IMR-90 (cell line): ENCODE data around the gene PLXNA4. TPM values are rescaled to one million over a fixed set of nuclear protein-coding genes. Genes with fewer than 3 reads are reported as not detected.

ENCODE experiments used
- ATAC-seq: fragments of 200-7000 bp; cut with Tn5 transposase; 2 replicates; pipeline ENCODE4 v1.9.1; 2020; ENCODE audit warnings: low read depth, mild to moderate bottlenecking, moderate library complexity
- BruUV-seq: library from RNA; stranded (reverse); fragments of 400-500 nt; replicated peaks from 2 replicates; lab custom pipeline; 2021; lab: Mats Ljungman, UMichigan
- CTCF ChIA-PET: fragments of 300-600 bp; formaldehyde crosslinking; extraction: SDS; loops from one replicate; lab custom pipeline; 2021; ENCODE audit warnings: antibody characterized with exemption; lab: Yijun Ruan, JAX
- POLR2A ChIA-PET: fragments of 300-600 bp; sonication (Branson Sonifier 250); formaldehyde crosslinking; loops from one replicate; lab custom pipeline; 2022; ENCODE audit warnings: antibody characterized with exemption; ENCODE audit not compliant: unreplicated experiment; lab: Charles Lee
- DNase-seq: peaks from one replicate; pipeline ENCODE4 v3.0.0; 2013
- H2AFZ ChIP-seq: replicated peaks from 2 replicates; pipeline ENCODE3; 2013; ENCODE audit warnings: low read length, mild to moderate bottlenecking; ENCODE audit not compliant: poor library complexity
- H2AK5ac ChIP-seq: 2 replicates; pipeline ENCODE4 v1.6.1; 2013; ENCODE audit warnings: low read depth, low read length, inconsistent platforms
- H2AK9ac ChIP-seq: replicated peaks from 2 replicates; pipeline ENCODE3; 2013; ENCODE audit warnings: mild to moderate bottlenecking, low read depth, low read length, moderate library complexity; ENCODE audit not compliant: poor library complexity
- H2BK120ac ChIP-seq: 2 replicates; pipeline ENCODE4 v1.6.1; 2013; ENCODE audit warnings: low read depth, low read length, inconsistent platforms
- H2BK15ac ChIP-seq: 3 replicates; pipeline ENCODE4 v1.6.1; 2013; ENCODE audit warnings: low read depth, low read length, inconsistent platforms
- H2BK20ac ChIP-seq: 2 replicates; pipeline ENCODE4 v1.6.1; 2013; ENCODE audit warnings: low read depth, mild to moderate bottlenecking, inconsistent platforms, low read length, moderate library complexity
- H2BK5ac ChIP-seq: 2 replicates; pipeline ENCODE4 v1.6.1; 2013; ENCODE audit warnings: mild to moderate bottlenecking, low read depth, low read length, inconsistent platforms; ENCODE audit not compliant: poor library complexity, severe bottlenecking
- H3K14ac ChIP-seq: replicated peaks from 2 replicates; pipeline ENCODE4 v1.6.1; 2013; ENCODE audit warnings: low read depth, low read length, inconsistent platforms
- H3K18ac ChIP-seq: 2 replicates; pipeline ENCODE4 v1.6.1; 2013; ENCODE audit warnings: low read depth, low read length, control low read depth
- H3K23ac ChIP-seq: 2 replicates; pipeline ENCODE4 v1.6.1; 2013; ENCODE audit warnings: low read depth, low read length, inconsistent platforms
- H3K27ac ChIP-seq: 2 replicates; pipeline ENCODE4 v1.5.1; 2013; ENCODE audit warnings: mild to moderate bottlenecking, control low read depth, low read length; ENCODE audit not compliant: insufficient read depth
- H3K27me3 ChIP-seq: 2 replicates; pipeline ENCODE4 v1.6.1; 2013; ENCODE audit warnings: low read length; ENCODE audit not compliant: control insufficient read depth, insufficient read depth
- H3K36me3 ChIP-seq: 2 replicates; pipeline ENCODE4 v1.6.1; 2013; ENCODE audit warnings: low read length, mixed read lengths; ENCODE audit not compliant: control insufficient read depth, insufficient read depth
- H3K4ac ChIP-seq: 2 replicates; pipeline ENCODE4 v1.6.1; 2013; ENCODE audit warnings: low read depth, low read length, inconsistent platforms
- H3K4me1 ChIP-seq: 2 replicates; pipeline ENCODE4 v1.6.1; 2013; ENCODE audit warnings: low read length, mixed read lengths; ENCODE audit not compliant: control insufficient read depth, insufficient read depth
- H3K4me2 ChIP-seq: 2 replicates; pipeline ENCODE4 v1.6.1; 2013; ENCODE audit warnings: low read depth, mild to moderate bottlenecking, control low read depth, low read length, moderate library complexity
- H3K4me3 ChIP-seq: 2 replicates; pipeline ENCODE4 v1.5.1; 2013; ENCODE audit warnings: low read depth, mild to moderate bottlenecking, control low read depth, low read length, moderate library complexity; ENCODE audit not compliant: insufficient read depth
- H3K56ac ChIP-seq: 2 replicates; pipeline ENCODE4 v1.6.1; 2013; ENCODE audit warnings: low read length, inconsistent platforms; ENCODE audit not compliant: insufficient read depth; ENCODE audit errors: extremely low read depth
- H3K79me1 ChIP-seq, 2 experiments: 2 replicates each; pipeline ENCODE4 v1.6.1; 2013; ENCODE audit warnings: low read length in 2 of 2, inconsistent platforms in 1 of 2, low read depth in 1 of 2
- H3K9ac ChIP-seq: 2 replicates; pipeline ENCODE4 v1.6.1; 2013; ENCODE audit warnings: low read depth, low read length, control low read depth
- H3K9me1 ChIP-seq: 2 replicates; pipeline ENCODE4 v1.6.1; 2013; ENCODE audit warnings: low read length, inconsistent platforms; ENCODE audit not compliant: insufficient read depth
- H3K9me3 ChIP-seq: 2 replicates; pipeline ENCODE4 v1.6.1; 2013; ENCODE audit warnings: low read length; ENCODE audit not compliant: control insufficient read depth, insufficient read depth
- H4K20me1 ChIP-seq: 2 replicates; pipeline ENCODE4 v1.6.1; 2013; ENCODE audit warnings: low read length, inconsistent platforms; ENCODE audit not compliant: insufficient read depth
- H4K5ac ChIP-seq: 2 replicates; pipeline ENCODE4 v1.6.1; 2013; ENCODE audit warnings: mild to moderate bottlenecking, low read depth, low read length, control low read depth
- H4K8ac ChIP-seq, 2 experiments: 2 replicates each; pipeline ENCODE4 v1.6.1; 2013; ENCODE audit warnings: low read depth in 2 of 2, low read length in 2 of 2, control low read depth in 1 of 2, inconsistent platforms in 1 of 2
- H4K91ac ChIP-seq: 2 replicates; pipeline ENCODE4 v1.6.1; 2013; ENCODE audit warnings: low read depth, low read length, inconsistent platforms; ENCODE audit not compliant: insufficient read depth
- BHLHE40 ChIP-seq: fragments of 150-350 bp; IDR thresholded peaks from 2 replicates; pipeline ENCODE4 v1.6.1; 2016; ENCODE audit warnings: mild to moderate bottlenecking, low read depth, low read length
- CEBPB ChIP-seq: IDR thresholded peaks from 2 replicates; pipeline ENCODE4 v1.6.1; 2012; ENCODE audit warnings: low read depth, low read length, improper control_type of control experiment
- CHD1 ChIP-seq: IDR thresholded peaks from 2 replicates; pipeline ENCODE4 v1.6.1; 2012; ENCODE audit warnings: low read depth, low read length, improper control_type of control experiment
- CTCF ChIP-seq: conservative IDR thresholded peaks from 2 replicates; pipeline ENCODE4 v1.5.1; 2012; ENCODE audit warnings: mild to moderate bottlenecking, low read depth, low read length, improper control_type of control experiment
- FOS ChIP-seq: fragments of 150-350 bp; IDR thresholded peaks from 2 replicates; pipeline ENCODE4 v1.6.1; 2016; ENCODE audit warnings: low read depth, low read length
- MAFK ChIP-seq: IDR thresholded peaks from 2 replicates; pipeline ENCODE4 v1.6.1; 2012; ENCODE audit warnings: low read depth, low read length, improper control_type of control experiment
- MAZ ChIP-seq: IDR thresholded peaks from 2 replicates; pipeline ENCODE4 v1.6.1; 2012; ENCODE audit warnings: low read depth, mild to moderate bottlenecking, low read length, improper control_type of control experiment, moderate library complexity, borderline replicate concordance
- MXI1 ChIP-seq: IDR thresholded peaks from 2 replicates; pipeline ENCODE4 v1.6.1; 2012; ENCODE audit warnings: low read depth, mild to moderate bottlenecking, low read length, moderate library complexity, borderline replicate concordance
- NFE2L2 ChIP-seq: fragments of 150-350 bp; IDR thresholded peaks from 2 replicates; pipeline ENCODE4 v1.6.1; 2016; ENCODE audit warnings: low read depth, mild to moderate bottlenecking, low read length
- POLR2A ChIP-seq: IDR thresholded peaks from 2 replicates; pipeline ENCODE4 v1.6.1; 2012; ENCODE audit warnings: mild to moderate bottlenecking, low read depth, low read length
- RAD21 ChIP-seq: IDR thresholded peaks from 2 replicates; pipeline ENCODE4 v1.6.1; 2012; ENCODE audit warnings: low read length, improper control_type of control experiment
- RCOR1 ChIP-seq: IDR thresholded peaks from 2 replicates; pipeline ENCODE4 v1.6.1; 2012; ENCODE audit warnings: mild to moderate bottlenecking, low read length, improper control_type of control experiment; ENCODE audit not compliant: insufficient replicate concordance
- RFX5 ChIP-seq: IDR thresholded peaks from 2 replicates; pipeline ENCODE4 v1.8.0; 2012; ENCODE audit warnings: low read depth, mild to moderate bottlenecking, low read length, moderate library complexity
- SMC3 ChIP-seq: fragments of 150-350 bp; IDR thresholded peaks from 2 replicates; pipeline ENCODE4 v1.6.1; 2016; ENCODE audit warnings: low read depth, mild to moderate bottlenecking, antibody characterized with exemption, low read length, moderate library complexity
- USF2 ChIP-seq: fragments of 150-350 bp; IDR thresholded peaks from 2 replicates; pipeline ENCODE4 v1.6.1; 2017; ENCODE audit warnings: mild to moderate bottlenecking, antibody characterized with exemption, low read length, low read depth
- WGBS, 2 experiments: methylation state at CpG; one replicate each; pipeline versions ENCODE4 v1.1.5 to v1.1.7; 2013; ENCODE audit warnings: missing lambda C conversion rate in 2 of 2; ENCODE audit not compliant: insufficient read length in 1 of 2; ENCODE audit errors: extremely low coverage in 2 of 2; 5-methylcytosine and 5-hydroxymethylcytosine counted together
- dilution Hi-C: fragments of 300-500 bp; cut with HindIII; formaldehyde crosslinking; loops from one replicate; pipeline ENCODE4 v1.14.3; 2018; ENCODE audit warnings: low sequenced_read_pairs; ENCODE audit not compliant: unreplicated experiment
- in situ Hi-C: fragments of 300-500 bp; cut with MboI; formaldehyde crosslinking; loops from 3 replicates; pipeline ENCODE4 v1.14.3; 2019; ENCODE audit warnings: low sequenced_read_pairs, inconsistent platforms, mixed read lengths
- intact Hi-C: fragments of 100-400 bp; cut with micrococcal nuclease; formaldehyde crosslinking; loops from 2 replicates; pipeline ENCODE4 v1.10.0; 2022
- polyA plus RNA-seq, 3 experiments: library from polyadenylated mRNA; depleted of rRNA; stranded (reverse); fragments of >200 nt; gene quantifications; 2 replicates each; pipeline ENCODE4 v1.2.3, GENCODE V29; 2012; ENCODE audit warnings: low replicate concordance in 1 of 3
- total RNA-seq: library from RNA; depleted of rRNA; stranded (reverse); fragments of >200 nt; gene quantifications from 2 replicates; pipeline ENCODE4 v1.2.3, GENCODE V29; 2012
- TF ChIP-seq, protein P1 (sequence below): fragments of 150-350 bp; IDR thresholded peaks from 2 replicates; pipeline ENCODE4 v1.6.1; 2016; ENCODE audit warnings: low read depth, mild to moderate bottlenecking, low read length, moderate library complexity, borderline replicate concordance

PLXNA4 gene
- total and polyA plus RNA-seq, 2 of the 4 experiments (the other 2 are of a cell fraction): under 0.01 TPM

DNA sequence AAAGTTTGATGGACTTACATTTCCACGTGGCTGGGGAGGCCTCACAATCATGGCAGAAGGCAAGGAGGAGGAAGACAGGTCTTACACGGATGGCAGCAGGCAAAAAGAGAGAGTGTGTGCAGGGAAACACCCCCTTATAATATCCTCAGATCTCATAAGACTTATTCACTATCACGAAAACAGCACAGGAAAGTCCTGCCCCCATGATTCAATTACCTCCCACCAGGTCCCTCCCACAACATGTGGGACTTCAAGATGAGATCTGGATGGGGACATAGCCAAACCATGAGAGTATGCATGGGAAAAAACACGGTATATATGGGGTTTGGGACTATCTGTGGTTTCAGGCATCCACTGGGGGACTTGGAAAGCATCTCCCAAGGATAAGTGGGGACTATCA lies 78.0 kb downstream of the PLXNA4 start:
- WGBS, 2 experiments: 14% methylated on average over 1 of the region's 4 CpGs; no CpG with 5 or more reads in 1 of the 2 experiments
- no TSS peak for BruUV-seq
- no peak overlapping the region for H2BK120ac ChIP-seq
- H3K79me1 ChIP-seq: no peaks in the 10 kb centered on the region
- H4K91ac ChIP-seq: no peak overlapping the region
- no peak overlapping the region for H3K4me2 ChIP-seq
- no peak overlapping the region for H3K9ac ChIP-seq
- intact Hi-C loops (no loop called here), dilution Hi-C loops (no loop called here), in situ Hi-C loops (no loop called here)
- ATAC-seq: no peak
- H3K9me1 ChIP-seq: no peaks in the 10 kb centered on the region
- no peaks in the 10 kb centered on the region for H4K20me1 ChIP-seq
- no peaks in the 10 kb centered on the region for H3K27me3 ChIP-seq
- no peaks in the 10 kb centered on the region for H3K4me1 ChIP-seq
- H3K14ac ChIP-seq: no peak overlapping the region
- H2AFZ ChIP-seq: no peak overlapping the region
- H3K9me3 ChIP-seq: no peaks in the 10 kb centered on the region
- no peak overlapping the region for H4K8ac ChIP-seq
- H3K4ac ChIP-seq: no peak overlapping the region
- no peak overlapping the region for H4K5ac ChIP-seq
- DNase-seq: no peak
- no peak overlapping the region for H2AK9ac ChIP-seq
- H3K4me3 ChIP-seq: no peak overlapping the region
- no peak overlapping the region for H2BK5ac ChIP-seq
- no peak for TF ChIP-seq CHD1
- no peak for TF ChIP-seq MAFK
- TF ChIP-seq MAZ: no peak
- no peak for TF ChIP-seq USF2
- no peak for TF ChIP-seq RCOR1
- no peak for TF ChIP-seq BHLHE40
- TF ChIP-seq CTCF: no peak
- TF ChIP-seq MXI1: no peak
- TF ChIP-seq NFE2L2: no peak
- no peak for TF ChIP-seq RFX5
- no peak for TF ChIP-seq CEBPB
- no peak for TF ChIP-seq FOS
- no peak for TF ChIP-seq POLR2A
- no peak for TF ChIP-seq RAD21
- TF ChIP-seq, protein P1, sequence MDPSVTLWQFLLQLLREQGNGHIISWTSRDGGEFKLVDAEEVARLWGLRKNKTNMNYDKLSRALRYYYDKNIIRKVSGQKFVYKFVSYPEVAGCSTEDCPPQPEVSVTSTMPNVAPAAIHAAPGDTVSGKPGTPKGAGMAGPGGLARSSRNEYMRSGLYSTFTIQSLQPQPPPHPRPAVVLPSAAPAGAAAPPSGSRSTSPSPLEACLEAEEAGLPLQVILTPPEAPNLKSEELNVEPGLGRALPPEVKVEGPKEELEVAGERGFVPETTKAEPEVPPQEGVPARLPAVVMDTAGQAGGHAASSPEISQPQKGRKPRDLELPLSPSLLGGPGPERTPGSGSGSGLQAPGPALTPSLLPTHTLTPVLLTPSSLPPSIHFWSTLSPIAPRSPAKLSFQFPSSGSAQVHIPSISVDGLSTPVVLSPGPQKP: no peak
- no peak for TF ChIP-seq SMC3
- H3K23ac ChIP-seq: no peak overlapping the region
- no peak overlapping the region for H3K27ac ChIP-seq
- CTCF ChIA-PET: no interaction called here
- POLR2A ChIA-PET: no interaction called here
- no peak overlapping the region for H2BK15ac ChIP-seq
- no peak overlapping the region for H3K56ac ChIP-seq
- no peak overlapping the region for H2BK20ac ChIP-seq
- H3K36me3 ChIP-seq: no peaks in the 10 kb centered on the region
- H3K18ac ChIP-seq: no peak overlapping the region
- H2AK5ac ChIP-seq: no peak overlapping the region
